ENCODE data around the gene DSCAML1. TPM values are rescaled to one million over a fixed set of nuclear protein-coding genes. Genes with fewer than 3 reads are reported as not detected.

The DSCAML1 gene
- total and polyA plus RNA-seq, 9 of the 15 experiments (the other 6 are each of a cell fraction or from before 2014, with no cell fraction given) = not detected

DNA sequence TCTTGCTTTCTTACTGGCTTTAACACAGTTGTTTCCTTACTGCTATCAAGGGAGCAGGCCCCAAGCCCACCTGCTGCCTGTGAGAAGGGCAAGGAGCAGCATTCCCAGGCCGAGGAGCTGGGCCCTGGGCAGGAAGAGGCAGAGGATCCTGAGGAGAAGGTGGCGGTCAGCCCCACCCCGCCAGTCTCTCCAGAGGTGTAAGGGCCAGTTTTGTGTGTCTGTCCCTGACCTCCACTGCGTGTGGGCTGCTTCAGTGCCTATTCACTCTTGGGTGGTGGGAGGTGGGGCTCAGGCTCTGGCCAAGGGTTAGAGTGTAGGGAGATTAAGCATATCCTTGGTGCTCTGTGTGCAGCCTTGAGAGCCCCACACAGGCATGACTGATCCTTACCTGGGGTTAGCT, 414.3 kb downstream of the DSCAML1 start:
- CTCF ChIA-PET (ENCODE audit: low intra/inter-chr PET ratio) = no interaction called here

DNA sequence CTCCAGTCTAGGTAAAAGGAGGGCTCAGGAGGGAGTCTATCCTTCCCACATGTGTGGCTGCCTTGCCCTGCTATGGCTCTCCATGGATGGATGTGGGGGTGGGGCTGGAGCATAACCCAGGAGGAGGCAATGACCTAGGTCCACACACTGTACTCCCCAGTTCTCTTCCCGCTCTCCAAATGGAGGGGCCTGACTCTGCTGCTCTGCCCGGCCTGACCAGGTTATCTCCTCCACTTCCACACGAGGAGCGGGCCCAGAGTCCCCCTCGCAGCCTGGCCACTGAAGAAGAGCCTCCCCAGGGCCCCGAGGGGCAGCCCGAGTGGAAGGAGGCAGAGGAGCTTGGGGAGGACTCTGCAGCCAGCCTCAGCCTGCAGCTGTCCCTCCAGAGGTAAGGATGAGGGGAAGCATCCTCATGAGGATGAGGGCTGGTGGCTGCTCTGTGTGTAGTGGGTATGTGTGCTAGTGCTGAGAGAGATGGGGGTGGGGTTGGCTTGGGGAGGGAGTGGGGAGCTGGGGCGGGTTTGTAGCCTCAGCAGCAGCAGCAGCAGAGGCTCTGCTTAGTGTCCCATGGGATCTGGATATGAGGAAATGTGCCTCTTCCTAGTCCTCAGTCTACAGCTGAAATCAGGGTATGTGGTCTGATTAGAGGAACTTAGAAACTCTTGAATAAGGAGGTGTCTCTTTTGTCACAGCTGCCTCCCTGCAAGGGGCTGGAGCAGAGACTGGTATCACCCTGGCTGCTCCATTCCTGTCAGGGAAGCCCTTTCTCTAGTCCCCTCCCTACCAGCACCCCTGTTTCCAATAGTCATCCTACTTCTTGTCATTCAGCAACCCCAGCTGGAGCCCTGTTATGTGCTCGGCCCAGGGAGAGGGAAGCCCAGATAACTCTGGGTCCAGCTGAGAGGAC, 415.3 kb downstream of the DSCAML1 start:
- no peaks in the 10 kb centered on the region for H3K79me2 ChIP-seq (ENCODE audit: control insufficient read depth, insufficient read depth, low read length)
- CTCF ChIA-PET (ENCODE audit: low intra/inter-chr PET ratio) = no interaction called here
- 41% methylated on average over 9 of the region's 9 CpGs for WGBS (ENCODE audit: insufficient coverage, low coverage, missing lambda C conversion rate)
- no peaks in the 10 kb centered on the region for H3K36me3 ChIP-seq (ENCODE audit: control insufficient read depth, insufficient read depth, low read length)
- no peak overlapping the region for H3K9ac ChIP-seq (ENCODE audit: insufficient read depth in 1 of 2, low read depth in 2 of 2, low read length in 2 of 2)
- no peak for DNase-seq (ENCODE audit: extremely low read depth in 1 of 4, low spot score in 3 of 4)
- no peak overlapping the region for H2AFZ ChIP-seq (ENCODE audit: low read depth, low read length)
- BruUV-seq (replicated peaks) = no TSS peak
- no peaks in the 10 kb centered on the region for H3K27me3 ChIP-seq (ENCODE audit: control insufficient read depth in 2 of 2, insufficient read depth in 2 of 2, low read length in 2 of 2)
- no peaks in the 10 kb centered on the region; the same call in 1 of the 2 replicates for H4K20me1 ChIP-seq (replicated peaks; ENCODE audit: control insufficient read depth, insufficient read depth, low read length)
- H3K4me2 ChIP-seq (ENCODE audit: insufficient read depth, low read length) = no peak overlapping the region
- no peak for FAIRE-seq
- POLR2A ChIA-PET = interaction anchor here (1.0 to 1.4 kb wide), 2 partner anchors 9 to 11 kb away, joined by 3 to 5 read pairs; no protein-coding TSS in a partner anchor
- in situ Hi-C loops (cut with MboI) (no loop called here), intact Hi-C loops (cut with micrococcal nuclease) (no loop called here)
- no peaks in the 10 kb centered on the region for H3K9me3 ChIP-seq (replicated peaks; ENCODE audit: control insufficient read depth, insufficient read depth, low read depth, low read length)
- ATAC-seq = no peak
- H3K4me3 ChIP-seq = no peak overlapping the region
- H3K4me1 ChIP-seq (replicated peaks in 1 of 2; ENCODE audit: control insufficient read depth in 2 of 2, insufficient read depth in 2 of 2, low read length in 2 of 2) = no peaks in the 10 kb centered on the region
- H3K9me1 ChIP-seq (ENCODE audit: control insufficient read depth, insufficient read depth, low read length) = no peaks in the 10 kb centered on the region
- no peak overlapping the region for H3K27ac ChIP-seq (ENCODE audit: extremely low read depth, low read depth, low read length)
- TF ChIP-seq, protein P1, sequence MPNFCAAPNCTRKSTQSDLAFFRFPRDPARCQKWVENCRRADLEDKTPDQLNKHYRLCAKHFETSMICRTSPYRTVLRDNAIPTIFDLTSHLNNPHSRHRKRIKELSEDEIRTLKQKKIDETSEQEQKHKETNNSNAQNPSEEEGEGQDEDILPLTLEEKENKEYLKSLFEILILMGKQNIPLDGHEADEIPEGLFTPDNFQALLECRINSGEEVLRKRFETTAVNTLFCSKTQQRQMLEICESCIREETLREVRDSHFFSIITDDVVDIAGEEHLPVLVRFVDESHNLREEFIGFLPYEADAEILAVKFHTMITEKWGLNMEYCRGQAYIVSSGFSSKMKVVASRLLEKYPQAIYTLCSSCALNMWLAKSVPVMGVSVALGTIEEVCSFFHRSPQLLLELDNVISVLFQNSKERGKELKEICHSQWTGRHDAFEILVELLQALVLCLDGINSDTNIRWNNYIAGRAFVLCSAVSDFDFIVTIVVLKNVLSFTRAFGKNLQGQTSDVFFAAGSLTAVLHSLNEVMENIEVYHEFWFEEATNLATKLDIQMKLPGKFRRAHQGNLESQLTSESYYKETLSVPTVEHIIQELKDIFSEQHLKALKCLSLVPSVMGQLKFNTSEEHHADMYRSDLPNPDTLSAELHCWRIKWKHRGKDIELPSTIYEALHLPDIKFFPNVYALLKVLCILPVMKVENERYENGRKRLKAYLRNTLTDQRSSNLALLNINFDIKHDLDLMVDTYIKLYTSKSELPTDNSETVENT (CRISPR knock-in tag; IDR thresholded peaks at IDR 0.05) = no peak
- no peak for TF ChIP-seq STAG1 (CRISPR knock-in tag; IDR thresholded peaks at IDR 0.05; ENCODE audit: borderline replicate concordance)
- no peak for TF ChIP-seq HMG20A (CRISPR knock-in tag; conservative IDR thresholded peaks at IDR 0.05)
- no peak for TF ChIP-seq GABPB2 (CRISPR knock-in tag; conservative IDR thresholded peaks at IDR 0.05)
- no peak for TF ChIP-seq MTA2 (IDR thresholded peaks at IDR 0.05; ENCODE audit: low read depth)
- no peak for TF ChIP-seq NFXL1 (CRISPR knock-in tag; IDR thresholded peaks at IDR 0.05)
- TF ChIP-seq, protein P2, sequence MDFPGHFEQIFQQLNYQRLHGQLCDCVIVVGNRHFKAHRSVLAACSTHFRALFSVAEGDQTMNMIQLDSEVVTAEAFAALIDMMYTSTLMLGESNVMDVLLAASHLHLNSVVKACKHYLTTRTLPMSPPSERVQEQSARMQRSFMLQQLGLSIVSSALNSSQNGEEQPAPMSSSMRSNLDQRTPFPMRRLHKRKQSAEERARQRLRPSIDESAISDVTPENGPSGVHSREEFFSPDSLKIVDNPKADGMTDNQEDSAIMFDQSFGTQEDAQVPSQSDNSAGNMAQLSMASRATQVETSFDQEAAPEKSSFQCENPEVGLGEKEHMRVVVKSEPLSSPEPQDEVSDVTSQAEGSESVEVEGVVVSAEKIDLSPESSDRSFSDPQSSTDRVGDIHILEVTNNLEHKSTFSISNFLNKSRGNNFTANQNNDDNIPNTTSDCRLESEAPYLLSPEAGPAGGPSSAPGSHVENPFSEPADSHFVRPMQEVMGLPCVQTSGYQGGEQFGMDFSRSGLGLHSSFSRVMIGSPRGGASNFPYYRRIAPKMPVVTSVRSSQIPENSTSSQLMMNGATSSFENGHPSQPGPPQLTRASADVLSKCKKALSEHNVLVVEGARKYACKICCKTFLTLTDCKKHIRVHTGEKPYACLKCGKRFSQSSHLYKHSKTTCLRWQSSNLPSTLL (IDR thresholded peaks at IDR 0.05) = no peak

More for the DNA sequence above, 414.3 kb downstream of the DSCAML1 start:
- Histone ChIP-seq H3K27ac (ENCODE audit: extremely low read depth, low read depth, low read length) (no peak overlapping the region), H3K9me1 (ENCODE audit: control insufficient read depth, insufficient read depth, low read length) (no peaks in the 10 kb centered on the region), H3K4me2 (ENCODE audit: insufficient read depth, low read length) (no peak overlapping the region), H2AFZ (ENCODE audit: low read depth, low read length) (no peak overlapping the region), H3K4me3 (no peak overlapping the region), H3K79me2 (ENCODE audit: control insufficient read depth, insufficient read depth, low read length) (no peaks in the 10 kb centered on the region), H3K9me3 (replicated peaks; ENCODE audit: control insufficient read depth, insufficient read depth, low read depth, low read length) (no peaks in the 10 kb centered on the region), H3K4me1 (replicated peaks in 1 of 2; ENCODE audit: control insufficient read depth in 2 of 2, insufficient read depth in 2 of 2, low read length in 2 of 2) (no peaks in the 10 kb centered on the region), H3K36me3 (ENCODE audit: control insufficient read depth, insufficient read depth, low read length) (no peaks in the 10 kb centered on the region), H4K20me1 (replicated peaks; ENCODE audit: control insufficient read depth, insufficient read depth, low read length) (no peaks in the 10 kb centered on the region; the same call in 1 of the 2 replicates), H3K9ac (ENCODE audit: insufficient read depth in 1 of 2, low read depth in 2 of 2, low read length in 2 of 2) (no peak overlapping the region), H3K27me3 (ENCODE audit: control insufficient read depth in 2 of 2, insufficient read depth in 2 of 2, low read length in 2 of 2) (no peaks in the 10 kb centered on the region)
- no TSS peak for BruUV-seq (replicated peaks)
- POLR2A ChIA-PET = interaction anchor here (0.6 to 1.4 kb wide), 3 partner anchors 10 to 54 kb away, joined by 3 read pairs; no protein-coding TSS in a partner anchor
- 53% methylated on average over 4 of the region's 4 CpGs for WGBS (ENCODE audit: insufficient coverage, low coverage, missing lambda C conversion rate)
- intact Hi-C loops (cut with micrococcal nuclease) (no loop called here), in situ Hi-C loops (cut with MboI) (no loop called here)
- ATAC-seq (no peak), FAIRE-seq (no peak), DNase-seq (ENCODE audit: extremely low read depth in 1 of 4, low spot score in 3 of 4) (no peak)
- no peak for TF ChIP-seq NFIX (CRISPR knock-in tag; IDR thresholded peaks at IDR 0.05; ENCODE audit: low read depth)
- TF ChIP-seq CBX3 (IDR thresholded peaks at IDR 0.05; ENCODE audit: borderline replicate concordance in 1 of 2, low read length in 2 of 2) = no peak

All from K562 (cell line).